GM19025 (cell line): Measurements from ENCODE around the gene GSG1L.

ENCODE experiments used
- ATAC-seq: cut with Tn5 transposase; IDR thresholded peaks from one replicate; pipeline ENCODE4 v1.9.1; 2021; ENCODE audit warnings: mild to moderate bottlenecking, low read depth, moderate library complexity; ENCODE audit not compliant: unreplicated experiment

Gene GSG1L

GRCh38 chr16:27784351-27785306 is 278.9 kb downstream of the GSG1L start:
- ATAC-seq = no peak

GRCh38 chr16:27781981-27782880 is 281.3 kb downstream of the GSG1L start:
- ATAC-seq = no peak

- ATAC-seq = no peak
These were observed 282.4 kb downstream of the GSG1L start for GRCh38 chr16:27781195-27781524.

GRCh38 chr16:27780468-27781194 is 282.9 kb downstream of the GSG1L start:
- ATAC-seq = no peak

GRCh38 chr16:27779641-27780164 is 283.8 kb downstream of the GSG1L start:
- ATAC-seq = no peak

GRCh38 chr16:27778926-27779570 is 284.5 kb downstream of the GSG1L start:
- ATAC-seq = no peak

- ATAC-seq = no peak
These were observed 285.2 kb downstream of the GSG1L start for GRCh38 chr16:27778171-27778925.

- no peak for ATAC-seq
These were observed 286.0 kb downstream of the GSG1L start for GRCh38 chr16:27777527-27777926.

- no peak for ATAC-seq
These were observed 286.8 kb downstream of the GSG1L start for GRCh38 chr16:27776556-27777225.

GRCh38 chr16:27775254-27775653 is 288.3 kb downstream of the GSG1L start:
- ATAC-seq = no peak

- ATAC-seq = no peak
These were observed 288.7 kb downstream of the GSG1L start for GRCh38 chr16:27774779-27775178.

- no peak for ATAC-seq
These were observed 290.2 kb downstream of the GSG1L start for GRCh38 chr16:27773344-27773743.

- no peak for ATAC-seq
These were observed 291.3 kb downstream of the GSG1L start for GRCh38 chr16:27772093-27772825.

- ATAC-seq = no peak
These were observed 292.2 kb downstream of the GSG1L start for GRCh38 chr16:27771201-27771910.

- ATAC-seq = no peak
These were observed 293.0 kb downstream of the GSG1L start for GRCh38 chr16:27770271-27771196.

- no peak for ATAC-seq
These were observed 293.8 kb downstream of the GSG1L start for GRCh38 chr16:27769561-27770255.
